Glutamatergic neuron (in vitro differentiated cells): ENCODE measurements around the gene ATP1A3. TPM values are rescaled to one million over a fixed set of nuclear protein-coding genes. Genes with fewer than 3 reads are reported as not detected.

Experiments
- DNase-seq: peaks from one replicate; pipeline ENCODE4 v3.0.0; 2022
- H3K27ac Mint-ChIP-seq: one replicate; pipeline ENCODE4 v1.8.0; 2020; ENCODE audit warnings: mild to moderate bottlenecking, mixed read lengths, inconsistent platforms; ENCODE audit not compliant: unreplicated experiment
- H3K27me3 Mint-ChIP-seq: one replicate; pipeline ENCODE4 v1.8.0; 2020; ENCODE audit warnings: mild to moderate bottlenecking, moderate library complexity, mixed read lengths, inconsistent platforms; ENCODE audit not compliant: unreplicated experiment
- H3K36me3 Mint-ChIP-seq: one replicate; pipeline ENCODE4 v1.8.0; 2020; ENCODE audit warnings: mild to moderate bottlenecking, mixed read lengths, inconsistent platforms; ENCODE audit not compliant: unreplicated experiment
- H3K4me1 Mint-ChIP-seq: one replicate; pipeline ENCODE4 v1.8.0; 2020; ENCODE audit warnings: mild to moderate bottlenecking, low read depth, mixed read lengths, inconsistent platforms; ENCODE audit not compliant: unreplicated experiment
- H3K4me3 Mint-ChIP-seq: one replicate; pipeline ENCODE4 v1.8.0; 2020; ENCODE audit warnings: mild to moderate bottlenecking, mixed read lengths, inconsistent platforms; ENCODE audit not compliant: unreplicated experiment
- H3K9me3 Mint-ChIP-seq: one replicate; pipeline ENCODE4 v1.8.0; 2020; ENCODE audit warnings: mild to moderate bottlenecking, moderate library complexity, mixed read lengths, inconsistent platforms; ENCODE audit not compliant: unreplicated experiment
- total RNA-seq: library from RNA; stranded (reverse); fragmentation: NEBNext Ultra II Directional; extraction: Animal tissue kit (Norgen Biotek cat#: 25700); gene quantifications from one replicate; pipeline ENCODE4 v1.2.1, GENCODE V29; 2021; ENCODE audit not compliant: unreplicated experiment
- TF ChIP-seq, protein P1 (sequence below): fragments of 200-600 bp; sonication (generic); IDR thresholded peaks from one replicate; pipeline ENCODE4 v1.5.0; 2021; ENCODE audit not compliant: partially characterized antibody, unreplicated experiment

ATP1A3 gene
- total RNA-seq, 1 donor from 2014 or later: 650 TPM

DNA sequence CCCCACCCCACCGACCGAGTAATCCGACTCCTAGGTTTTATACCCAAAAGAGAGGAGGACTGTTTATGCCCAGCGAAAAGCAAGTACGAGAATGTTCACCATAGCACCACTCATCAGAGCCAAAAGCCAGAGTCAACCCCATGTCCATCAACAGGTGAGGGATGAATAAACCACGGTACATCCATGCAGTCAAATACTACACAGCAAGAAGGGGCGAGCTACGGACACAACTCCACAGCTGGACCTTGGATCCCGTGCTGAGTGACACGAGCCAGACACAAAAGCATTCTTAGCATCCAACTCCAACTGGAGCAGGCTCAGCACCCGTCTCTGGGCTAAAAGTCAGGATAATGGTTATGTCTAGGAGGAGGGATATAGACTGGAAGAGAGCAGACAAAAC, 22.7 kb downstream of the ATP1A3 start:
- Mint-ChIP-seq H3K27ac (peak overlapping the region; percentile 52), H3K4me1 (no peaks in the 10 kb centered on the region), H3K27me3 (peaks cover 8% of the 10 kb centered on the region), H3K9me3 (peaks cover 9% of the 10 kb centered on the region), H3K4me3 (no peak overlapping the region), H3K36me3 (peaks cover 11% of the 10 kb centered on the region)
- DNase-seq: no peak
- TF ChIP-seq, protein P1, sequence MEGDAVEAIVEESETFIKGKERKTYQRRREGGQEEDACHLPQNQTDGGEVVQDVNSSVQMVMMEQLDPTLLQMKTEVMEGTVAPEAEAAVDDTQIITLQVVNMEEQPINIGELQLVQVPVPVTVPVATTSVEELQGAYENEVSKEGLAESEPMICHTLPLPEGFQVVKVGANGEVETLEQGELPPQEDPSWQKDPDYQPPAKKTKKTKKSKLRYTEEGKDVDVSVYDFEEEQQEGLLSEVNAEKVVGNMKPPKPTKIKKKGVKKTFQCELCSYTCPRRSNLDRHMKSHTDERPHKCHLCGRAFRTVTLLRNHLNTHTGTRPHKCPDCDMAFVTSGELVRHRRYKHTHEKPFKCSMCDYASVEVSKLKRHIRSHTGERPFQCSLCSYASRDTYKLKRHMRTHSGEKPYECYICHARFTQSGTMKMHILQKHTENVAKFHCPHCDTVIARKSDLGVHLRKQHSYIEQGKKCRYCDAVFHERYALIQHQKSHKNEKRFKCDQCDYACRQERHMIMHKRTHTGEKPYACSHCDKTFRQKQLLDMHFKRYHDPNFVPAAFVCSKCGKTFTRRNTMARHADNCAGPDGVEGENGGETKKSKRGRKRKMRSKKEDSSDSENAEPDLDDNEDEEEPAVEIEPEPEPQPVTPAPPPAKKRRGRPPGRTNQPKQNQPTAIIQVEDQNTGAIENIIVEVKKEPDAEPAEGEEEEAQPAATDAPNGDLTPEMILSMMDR: no peak

DNA sequence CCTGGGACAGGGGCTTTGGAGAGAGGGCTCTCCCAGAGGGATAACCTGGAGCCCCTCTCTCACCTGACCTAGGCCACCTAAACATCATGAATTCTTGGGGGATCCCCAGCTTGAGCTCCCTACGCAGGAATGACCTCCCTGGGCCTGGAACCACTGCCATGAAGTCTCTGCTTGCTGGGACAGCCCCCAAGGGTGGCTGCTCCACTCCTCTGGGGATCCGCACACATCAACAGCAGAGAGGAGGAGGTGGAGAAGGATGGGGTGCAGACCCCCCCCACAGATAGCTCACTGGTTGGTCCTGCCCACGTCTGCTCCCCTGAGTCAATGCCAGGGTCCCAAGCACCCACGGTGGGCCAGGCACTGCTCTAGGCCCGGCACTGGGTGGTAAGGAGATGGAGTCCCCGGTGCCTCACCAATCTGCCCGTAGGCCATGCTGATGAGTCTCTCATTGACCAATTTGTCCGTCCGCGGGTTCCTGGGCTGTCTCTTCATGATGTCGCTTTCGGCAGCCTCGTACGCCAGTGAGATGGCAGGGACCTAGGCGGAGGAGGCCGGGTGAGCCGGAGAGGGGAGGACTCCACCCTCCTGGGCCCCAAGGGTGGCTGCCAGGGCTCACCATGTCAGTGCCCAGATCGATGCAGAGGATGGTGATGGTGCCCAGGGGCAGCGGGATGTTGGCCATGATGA, 24.1 kb downstream of the ATP1A3 start:
- Mint-ChIP-seq H3K27me3 (peaks cover 9% of the 10 kb centered on the region), H3K4me1 (no peaks in the 10 kb centered on the region), H3K36me3 (peaks cover 11% of the 10 kb centered on the region), H3K9me3 (peaks cover 9% of the 10 kb centered on the region), H3K4me3 (no peak overlapping the region), H3K27ac (no peak overlapping the region)
- TF ChIP-seq, protein P1: no peak
- no peak for DNase-seq

DNA sequence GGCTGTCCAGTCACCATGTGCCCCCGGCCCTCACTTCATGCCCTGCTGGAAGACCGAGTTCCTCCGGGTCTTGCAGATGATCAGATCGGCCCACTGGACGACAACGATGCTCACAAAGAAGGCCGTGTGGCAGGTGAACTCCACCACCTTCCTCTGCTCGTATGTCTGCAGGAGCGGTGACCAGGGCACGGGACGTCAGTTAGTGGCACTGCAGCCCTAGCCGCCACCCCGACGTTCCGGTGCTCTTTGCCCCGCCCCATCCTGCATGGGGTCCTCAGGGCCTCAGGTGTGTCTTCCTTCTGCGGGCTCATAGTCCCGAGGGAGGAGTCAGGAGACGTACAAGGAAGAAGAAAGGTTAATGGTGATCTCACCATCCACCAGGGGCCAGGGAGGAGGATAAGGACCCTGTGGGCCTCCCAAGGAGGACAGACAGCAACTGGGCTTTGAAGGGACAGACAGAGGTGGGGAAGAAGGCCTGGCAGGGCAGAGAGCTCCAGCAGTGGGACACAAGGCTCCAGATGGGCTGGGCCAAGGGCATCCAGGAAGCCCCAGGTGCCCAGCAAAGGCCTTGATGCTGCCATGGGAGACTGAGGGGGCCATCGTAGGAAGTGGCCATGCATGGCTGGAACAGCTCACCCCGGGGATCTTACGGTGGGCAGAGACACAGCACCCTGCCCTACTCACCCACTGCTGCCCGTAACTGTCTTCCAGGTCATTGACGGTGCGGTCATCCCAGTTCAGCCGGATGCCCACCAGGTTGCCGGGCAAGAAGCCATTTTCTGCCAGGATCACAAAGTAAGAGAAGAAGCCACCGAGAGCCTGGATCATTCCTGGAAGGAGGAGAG, 25.1 kb downstream of the ATP1A3 start:
- no peak overlapping the region for H3K4me3 Mint-ChIP-seq
- DNase-seq: no peak
- peaks cover 6% of the 10 kb centered on the region for H3K36me3 Mint-ChIP-seq
- peaks cover 9% of the 10 kb centered on the region for H3K9me3 Mint-ChIP-seq
- H3K4me1 Mint-ChIP-seq: no peaks in the 10 kb centered on the region
- peak overlapping the region; percentile 55 for H3K27ac Mint-ChIP-seq
- peaks cover 11% of the 10 kb centered on the region for H3K27me3 Mint-ChIP-seq
- TF ChIP-seq, protein P1: no peak

DNA sequence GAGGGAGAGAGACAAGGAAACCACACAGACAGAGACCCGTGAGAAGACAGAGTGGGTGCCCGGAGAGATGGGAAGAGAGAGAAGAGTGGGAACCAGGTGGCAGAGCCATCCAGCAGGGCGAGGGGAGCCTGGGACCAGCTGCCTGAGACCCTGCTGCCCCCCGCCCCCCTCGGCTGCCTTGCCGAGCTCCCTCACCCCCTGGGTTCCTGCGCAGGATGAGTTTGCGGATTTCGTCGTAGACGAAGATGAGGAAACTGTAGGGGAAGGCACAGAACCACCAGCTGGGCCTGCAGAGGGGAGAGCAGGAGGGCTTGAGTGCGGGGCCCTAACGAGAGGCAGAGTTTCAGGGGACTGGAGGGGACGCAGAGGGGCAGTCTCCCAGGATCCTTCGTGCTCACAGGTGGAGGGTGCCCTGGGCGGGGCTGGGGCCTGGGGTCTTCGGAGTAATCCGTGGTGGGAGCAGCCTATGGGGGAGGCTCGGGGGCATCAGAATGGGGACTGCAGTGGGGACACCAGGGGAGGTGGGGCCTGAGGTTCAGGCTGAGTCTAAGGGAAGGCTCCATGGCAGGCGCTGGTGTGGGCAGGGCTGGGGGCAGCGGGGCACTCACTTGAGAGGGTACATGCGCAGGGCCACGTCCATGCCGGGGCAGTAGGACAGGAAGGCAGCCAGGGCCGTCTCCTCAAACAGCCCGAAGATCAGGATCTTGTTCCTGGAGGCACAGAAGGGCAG, 26.8 kb downstream of the ATP1A3 start:
- Mint-ChIP-seq H3K36me3 (peaks cover 6% of the 10 kb centered on the region), H3K27ac (peak overlapping the region; percentile 13), H3K27me3 (peaks cover 13% of the 10 kb centered on the region), H3K9me3 (peaks cover 9% of the 10 kb centered on the region), H3K4me3 (no peak overlapping the region), H3K4me1 (peaks cover 5% of the 10 kb centered on the region)
- no peak for DNase-seq
- TF ChIP-seq, protein P1: no peak
